Measurements from ENCODE around the gene SUPV3L1. TPM values are rescaled to one million over a fixed set of nuclear protein-coding genes. Genes with fewer than 3 reads are reported as not detected.

The SUPV3L1 gene
- polyA plus RNA-seq, 6 donors from 2014 or later, result 15.4 to 26.3 (median 21.5) TPM

DNA sequence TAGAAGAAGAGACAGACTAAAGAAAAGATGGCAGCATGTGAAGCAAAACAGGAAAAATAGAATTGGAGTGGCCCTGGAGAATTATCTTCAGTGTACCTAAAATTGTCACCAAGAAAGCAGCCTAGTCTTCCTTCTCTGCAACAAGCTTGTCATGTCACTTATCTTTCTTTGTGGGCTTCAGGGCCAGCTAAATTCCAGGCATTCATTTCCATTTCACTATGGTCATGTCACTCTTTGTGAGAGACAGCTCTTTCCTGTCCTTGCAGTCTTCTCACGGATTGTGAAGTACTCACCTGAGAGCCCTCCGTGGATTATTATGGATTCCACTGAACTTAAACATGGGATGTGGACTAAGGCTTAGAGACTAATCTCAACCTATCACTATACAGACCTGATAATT, 31.1 kb downstream of the SUPV3L1 start:
- Mint-ChIP-seq H3K9me3 (peaks cover 0 to 5% (median 3%) of the 10 kb centered on the region in 7 donors), H3K36me3 (peaks cover 9 to 13% of the 10 kb centered on the region in 2 donors), H3K27me3 (peaks cover 3 to 8% (median 7%) of the 10 kb centered on the region in 3 donors), H3K27ac (no peak overlapping the region), H3K4me3 (no peak overlapping the region), H3K4me1 (peaks cover 0 to 10% (median 4%) of the 10 kb centered on the region in 3 donors)
- ATAC-seq (ENCODE audit: low read depth in 2 of 2) (no peak), DNase-seq (no peak)

DNA sequence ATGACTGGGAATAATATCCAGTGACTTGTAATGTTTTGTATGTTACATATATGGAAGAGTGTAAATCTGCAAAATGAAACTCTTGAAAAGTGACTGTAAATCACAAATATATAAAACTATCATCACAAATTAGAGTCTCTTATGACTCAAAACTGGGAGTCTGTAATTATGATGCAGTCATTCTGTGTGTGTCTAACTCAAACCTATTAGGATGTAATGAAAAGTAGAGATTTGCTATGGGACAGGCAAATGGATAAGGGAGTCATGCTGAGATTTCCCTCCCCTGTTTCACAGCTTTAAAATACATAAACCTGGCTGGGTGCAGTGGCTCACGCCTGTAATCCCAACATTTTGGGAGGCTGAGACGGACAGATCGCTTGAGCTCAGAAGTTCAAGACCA, 31.5 kb downstream of the SUPV3L1 start:
- no peak for ATAC-seq (ENCODE audit: low read depth in 2 of 2)
- H3K4me1 Mint-ChIP-seq, result peaks cover 0 to 10% (median 4%) of the 10 kb centered on the region in 3 donors
- peaks cover 3 to 10% (median 7%) of the 10 kb centered on the region in 3 donors for H3K27me3 Mint-ChIP-seq
- no peak overlapping the region for H3K4me3 Mint-ChIP-seq
- H3K36me3 Mint-ChIP-seq, result peaks cover 9 to 13% of the 10 kb centered on the region in 2 donors
- H3K9me3 Mint-ChIP-seq, result peaks cover 0 to 5% (median 3%) of the 10 kb centered on the region in 7 donors
- no peak overlapping the region for H3K27ac Mint-ChIP-seq
- DNase-seq, result no peak

DNA sequence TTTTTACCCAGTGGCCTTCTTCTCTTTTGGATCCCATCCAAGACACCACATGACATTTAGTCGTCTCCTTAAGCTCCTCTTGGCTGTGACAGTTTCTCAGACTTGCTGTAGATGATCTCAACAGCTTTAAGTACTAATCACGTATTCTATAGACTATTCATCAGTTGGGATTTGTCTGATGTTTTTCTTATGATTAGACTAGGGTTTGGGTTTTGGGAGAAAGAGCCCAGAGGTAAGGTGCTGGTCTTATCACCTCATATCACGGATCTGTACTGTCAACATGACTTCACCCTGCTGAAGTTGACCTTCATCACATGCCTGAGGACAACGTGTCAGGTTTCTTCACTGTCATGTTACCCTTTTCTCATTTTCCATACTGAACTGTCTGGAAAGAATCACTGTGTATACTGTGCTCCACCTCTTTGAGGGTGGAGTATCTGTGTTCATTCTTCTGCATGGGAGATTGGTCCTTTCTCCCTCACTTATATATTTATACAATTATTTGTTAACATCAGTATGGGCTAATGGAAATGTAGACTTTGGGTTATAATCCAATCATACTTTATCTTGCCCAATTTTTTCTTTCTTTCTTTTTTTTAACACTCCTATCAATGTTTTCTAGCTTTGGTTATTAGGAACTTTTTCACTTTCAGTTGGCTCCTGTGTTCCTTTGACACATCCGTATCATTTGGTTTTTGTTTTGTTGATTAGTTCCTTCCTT, 33.7 kb downstream of the SUPV3L1 start:
- DNase-seq, result no peak
- Mint-ChIP-seq H3K36me3 (peaks cover 0 to 3% of the 10 kb centered on the region in 2 donors), H3K4me1 (peaks cover 0 to 10% (median 4%) of the 10 kb centered on the region in 3 donors), H3K27me3 (peaks cover 3 to 12% (median 10%) of the 10 kb centered on the region in 3 donors), H3K27ac (no peak overlapping the region), H3K4me3 (no peak overlapping the region), H3K9me3 (peaks cover 0 to 5% (median 3%) of the 10 kb centered on the region in 7 donors)
- ATAC-seq (ENCODE audit: low read depth in 2 of 2), result no peak

DNA sequence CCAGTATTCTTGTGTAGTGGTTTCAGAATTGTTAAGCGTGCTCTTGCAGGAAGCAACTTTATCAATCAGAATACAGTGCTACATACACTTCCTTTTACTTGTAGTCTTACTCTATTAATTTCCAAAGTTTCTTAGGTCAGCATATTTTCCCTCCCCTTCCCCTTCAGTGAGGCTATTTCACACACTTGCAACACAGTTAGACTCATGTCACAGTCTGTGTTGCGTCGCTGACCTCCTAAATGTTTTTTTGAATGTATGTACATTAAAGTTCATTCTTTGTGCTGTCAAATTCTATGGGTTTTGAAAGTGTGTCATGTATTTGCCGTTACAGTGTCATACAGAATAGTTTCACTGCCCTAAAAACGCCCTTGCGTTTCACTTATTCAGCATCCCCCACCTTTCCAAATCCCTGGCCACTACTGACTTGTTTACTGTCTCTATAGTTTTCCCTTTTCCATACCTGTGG, 34.7 kb downstream of the SUPV3L1 start:
- no peak overlapping the region for H3K4me3 Mint-ChIP-seq
- H3K4me1 Mint-ChIP-seq, result peaks cover 0 to 10% (median 4%) of the 10 kb centered on the region in 3 donors
- no peak for ATAC-seq (ENCODE audit: low read depth in 2 of 2)
- no peaks in the 10 kb centered on the region for H3K36me3 Mint-ChIP-seq
- no peak for DNase-seq
- peaks cover 0 to 5% (median 3%) of the 10 kb centered on the region in 7 donors for H3K9me3 Mint-ChIP-seq
- H3K27ac Mint-ChIP-seq, result no peak overlapping the region
- peaks cover 3 to 12% (median 10%) of the 10 kb centered on the region in 3 donors for H3K27me3 Mint-ChIP-seq

DNA sequence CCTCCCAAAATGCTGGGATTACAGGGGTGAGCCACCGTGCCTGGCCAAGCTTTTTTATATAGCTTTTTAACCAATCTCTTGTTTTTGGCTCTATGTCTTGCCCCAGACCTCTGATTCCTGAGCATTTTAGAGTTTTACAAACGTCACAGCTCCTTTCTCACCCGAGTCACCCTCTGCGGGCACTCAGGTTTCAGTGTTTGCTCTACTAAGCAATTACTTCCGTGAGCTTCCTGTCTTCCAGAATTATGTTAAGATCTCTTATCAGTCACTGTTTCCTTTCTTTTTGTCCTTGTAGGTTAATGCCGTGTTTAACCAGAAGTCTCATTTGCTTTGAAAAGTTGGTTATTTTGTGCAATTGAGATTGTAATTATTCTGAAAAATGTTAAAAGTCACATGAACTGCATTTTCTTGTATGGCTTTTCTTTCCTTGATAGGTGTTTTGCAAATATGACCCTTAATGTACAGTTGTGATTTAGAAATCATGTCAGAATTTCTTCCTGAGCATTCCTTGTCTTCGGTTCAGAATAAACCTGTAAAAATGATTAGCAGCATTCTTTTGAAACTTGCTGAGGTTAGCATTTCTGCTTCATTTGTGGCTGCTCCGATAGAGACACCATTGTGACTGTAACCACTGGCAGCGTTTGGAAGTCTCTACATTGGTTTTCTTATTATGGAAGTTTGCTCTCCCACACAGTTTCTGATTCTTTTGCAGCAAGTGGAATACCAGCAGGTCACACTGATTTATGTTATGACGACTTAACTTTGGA, 35.6 kb downstream of the SUPV3L1 start:
- Mint-ChIP-seq H3K9me3 (peaks cover 0 to 5% (median 3%) of the 10 kb centered on the region in 7 donors), H3K27me3 (peaks cover 3 to 12% (median 10%) of the 10 kb centered on the region in 3 donors), H3K27ac (peak overlapping the region in 2 of 6 donors; percentile 8 to 12), H3K36me3 (no peaks in the 10 kb centered on the region), H3K4me1 (peaks cover 0 to 10% (median 4%) of the 10 kb centered on the region in 3 donors), H3K4me3 (no peak overlapping the region)
- ATAC-seq (ENCODE audit: low read depth in 2 of 2) (no peak), DNase-seq (no peak)

DNA sequence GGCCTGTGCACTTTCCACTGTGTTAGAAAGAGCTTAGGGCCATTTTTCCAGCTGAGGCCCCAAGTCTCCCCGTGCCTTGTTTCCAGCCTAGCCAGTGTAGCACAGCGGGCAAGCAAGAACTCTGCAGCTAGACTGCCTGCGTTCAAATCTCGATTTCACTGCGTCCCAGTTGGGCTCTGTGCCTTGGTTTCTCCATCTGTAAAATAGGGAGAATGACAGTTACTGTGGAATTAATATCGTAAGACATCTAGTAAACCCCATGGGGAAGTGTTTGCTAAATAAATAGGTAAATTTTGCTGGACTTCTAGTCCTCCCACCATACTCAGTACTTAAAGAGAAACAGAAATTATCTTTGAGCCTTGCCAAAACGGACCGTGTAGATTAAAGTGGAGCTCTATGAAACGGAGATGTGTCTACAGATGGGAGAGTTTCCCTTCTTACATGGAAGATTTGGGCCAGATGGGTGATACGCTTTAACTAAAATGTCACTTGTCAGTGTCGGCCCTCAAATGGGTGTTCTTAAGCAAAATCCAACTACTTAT, 36.6 kb downstream of the SUPV3L1 start:
- Mint-ChIP-seq H3K27ac (no peak overlapping the region), H3K36me3 (no peaks in the 10 kb centered on the region), H3K4me3 (no peak overlapping the region), H3K27me3 (peaks cover 3 to 12% (median 10%) of the 10 kb centered on the region in 3 donors), H3K4me1 (peaks cover 0 to 10% (median 4%) of the 10 kb centered on the region in 3 donors), H3K9me3 (peaks cover 0 to 5% (median 3%) of the 10 kb centered on the region in 7 donors)
- no peak for ATAC-seq (ENCODE audit: low read depth in 2 of 2)
- no peak for DNase-seq

DNA sequence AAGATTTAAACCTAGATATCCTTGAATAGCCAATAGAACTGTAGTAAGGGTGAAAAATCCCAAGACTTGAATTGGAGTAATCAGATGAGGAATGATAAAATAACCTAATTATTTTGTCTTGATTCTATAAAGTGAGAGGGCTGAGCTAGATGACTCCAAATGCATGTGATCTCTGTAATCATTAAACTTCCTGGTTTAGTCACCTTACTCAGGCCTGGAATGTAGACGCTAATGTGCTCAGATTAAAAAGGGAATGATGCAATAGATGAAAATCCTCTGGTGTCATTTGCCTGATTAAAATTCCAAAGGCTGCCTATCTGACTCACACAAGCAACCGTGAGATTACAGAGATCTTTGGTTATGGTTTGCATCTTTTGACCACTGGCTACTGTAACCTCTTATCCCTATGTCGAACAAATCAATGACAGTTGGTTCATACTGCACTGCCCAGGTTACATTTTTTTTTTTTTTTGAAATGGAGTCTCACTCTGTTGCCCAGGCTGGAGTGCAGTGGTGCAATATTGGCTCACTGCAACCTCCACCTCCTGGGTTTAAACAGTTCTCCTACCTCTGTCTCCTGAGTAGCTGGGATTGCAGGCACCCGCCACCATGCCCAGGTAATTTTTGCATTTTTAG, 37.2 kb downstream of the SUPV3L1 start:
- Mint-ChIP-seq H3K4me1 (peaks cover 0 to 10% (median 6%) of the 10 kb centered on the region in 3 donors), H3K9me3 (peaks cover 0 to 5% (median 3%) of the 10 kb centered on the region in 7 donors), H3K27ac (no peak overlapping the region), H3K36me3 (no peaks in the 10 kb centered on the region), H3K27me3 (peaks cover 3 to 12% (median 10%) of the 10 kb centered on the region in 3 donors), H3K4me3 (no peak overlapping the region)
- ATAC-seq (ENCODE audit: low read depth in 2 of 2), result no peak
- no peak for DNase-seq

DNA sequence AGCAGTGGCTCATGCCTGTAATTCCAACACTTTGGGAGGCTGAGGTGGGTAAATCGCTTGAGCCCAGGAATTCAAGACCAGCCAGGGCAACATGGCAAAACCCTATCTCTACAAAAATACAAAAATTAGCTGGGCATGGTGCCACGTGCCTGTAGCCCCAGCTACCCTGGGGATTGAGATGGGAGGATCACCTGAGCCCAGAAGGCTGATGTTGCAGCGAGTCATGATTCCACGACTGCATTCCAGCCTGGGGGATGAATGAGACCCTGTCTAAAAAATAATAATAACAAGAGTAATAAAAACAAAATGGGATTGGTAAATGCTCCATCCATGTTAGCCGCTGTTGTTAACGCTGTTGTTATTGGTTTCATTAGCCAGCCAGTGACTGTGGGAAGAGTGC, 38.8 kb downstream of the SUPV3L1 start:
- DNase-seq (no peak), ATAC-seq (ENCODE audit: low read depth in 2 of 2) (no peak)
- H3K4me3 Mint-ChIP-seq, result no peak overlapping the region
- H3K36me3 Mint-ChIP-seq, result no peaks in the 10 kb centered on the region
- H3K4me1 Mint-ChIP-seq, result peaks cover 7 to 16% (median 16%) of the 10 kb centered on the region in 3 donors
- H3K27ac Mint-ChIP-seq, result no peak overlapping the region
- H3K27me3 Mint-ChIP-seq, result peaks cover 3 to 12% (median 10%) of the 10 kb centered on the region in 3 donors
- H3K9me3 Mint-ChIP-seq, result peaks cover 0 to 5% (median 3%) of the 10 kb centered on the region in 7 donors

DNA sequence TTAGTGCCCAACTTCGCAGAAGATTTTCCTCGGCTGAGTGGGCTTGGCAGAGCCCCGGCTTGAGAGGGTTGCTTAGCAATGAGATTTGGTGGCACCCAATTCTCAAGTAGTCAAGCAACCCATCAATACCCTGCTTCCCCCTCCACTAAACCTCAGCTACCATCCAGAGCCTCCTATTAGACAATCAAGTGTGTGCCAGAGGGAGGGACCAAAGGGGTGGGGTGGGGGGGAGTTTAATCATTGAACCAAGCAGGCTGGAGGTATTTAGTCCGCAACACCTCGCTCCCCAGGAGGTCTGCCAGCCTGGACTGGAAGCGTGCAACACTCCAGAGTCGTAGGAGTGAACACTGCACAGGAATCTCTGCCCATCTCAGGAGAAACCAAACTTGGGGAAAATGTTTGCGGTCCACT, 40.0 kb downstream of the SUPV3L1 start, which contains the start of gene HKDC1:
Gene HKDC1 (plus strand): TSS at position 292 of the 411 bp plus-strand sequence. CDS start 104 bp downstream, at position 396.
- Mint-ChIP-seq H3K27me3 (peaks cover 0 to 12% (median 10%) of the 10 kb centered on the region in 3 donors), H3K4me1 (peaks cover 7 to 16% (median 16%) of the 10 kb centered on the region in 3 donors), H3K27ac (peak within 1 kb of the TSS in 1 of 6 donors; percentile 27), H3K36me3 (no peaks in the 10 kb centered on the region), H3K9me3 (peaks cover 0 to 5% (median 0%) of the 10 kb centered on the region in 7 donors), H3K4me3 (no peak within 1 kb of the TSS)
- ATAC-seq (ENCODE audit: low read depth in 2 of 2) (no peak), DNase-seq (no peak)

DNA sequence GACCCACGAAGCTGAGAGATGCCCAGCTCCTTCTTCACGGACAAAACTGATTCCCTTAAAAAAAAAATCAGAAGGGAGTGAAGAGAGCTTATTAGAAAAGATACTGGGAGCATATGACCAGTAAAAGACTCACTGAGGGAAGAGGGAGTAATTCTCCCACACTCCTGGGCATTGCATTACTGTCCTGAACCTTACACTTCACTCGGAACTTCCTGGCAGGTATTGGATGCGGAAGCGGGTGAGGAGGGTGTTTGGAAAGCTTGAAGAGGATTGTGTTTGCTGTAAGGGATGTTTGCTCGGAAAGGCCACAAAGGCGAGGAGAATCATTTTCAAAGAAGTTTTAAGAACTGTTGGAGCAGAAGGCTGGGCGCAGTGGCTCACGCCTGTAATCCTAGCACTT, 40.5 kb downstream of the SUPV3L1 start:
- no peak for ATAC-seq (ENCODE audit: low read depth in 2 of 2)
- H3K9me3 Mint-ChIP-seq, result peaks cover 0 to 1% (median 0%) of the 10 kb centered on the region in 7 donors

DNA sequence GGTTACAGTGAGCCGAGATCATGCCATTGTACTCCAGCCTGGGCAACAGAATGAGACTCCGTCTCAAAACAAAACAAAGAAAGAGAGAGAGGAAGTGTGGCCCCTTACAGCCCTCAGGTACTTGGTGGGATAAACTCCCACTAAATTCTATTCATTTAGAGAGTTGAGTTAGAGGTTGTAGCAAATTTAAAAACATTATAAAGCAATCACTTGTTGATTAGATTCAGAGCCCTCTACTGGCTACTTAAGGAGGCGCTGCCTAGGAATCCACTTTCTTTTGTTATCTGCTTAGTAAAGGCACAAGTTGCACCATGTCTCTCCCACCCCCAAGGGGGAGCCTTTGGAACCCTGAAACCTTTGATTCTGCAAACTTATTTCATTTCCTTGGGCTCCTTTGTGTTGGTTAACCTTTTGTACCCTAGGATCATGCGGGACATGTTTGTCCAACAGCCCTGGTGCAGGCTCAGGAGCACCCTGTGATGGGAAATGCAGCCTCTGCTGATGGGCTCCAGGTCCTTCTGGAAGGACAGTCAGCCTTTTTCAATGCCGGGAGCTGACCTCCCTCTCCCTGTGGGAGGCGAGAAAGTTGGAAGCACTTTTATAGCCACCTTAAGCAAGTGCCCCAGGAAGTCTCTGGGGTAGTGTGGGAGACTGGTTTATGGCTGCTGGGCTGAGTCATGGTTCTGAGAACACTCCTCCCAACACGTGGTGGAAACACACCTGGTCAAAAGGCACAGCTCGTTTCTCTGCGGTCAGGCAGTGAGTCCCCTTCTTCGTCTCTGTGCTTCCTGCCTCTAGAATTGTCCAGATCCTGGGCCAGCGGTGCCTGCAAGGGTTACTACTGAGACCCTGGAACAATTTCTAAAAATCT, 42.4 kb downstream of the SUPV3L1 start:
- Mint-ChIP-seq H3K9me3 (no peaks in the 10 kb centered on the region), H3K4me3 (peak overlapping the region in 3 of 8 donors; percentile 5 to 69 (median 35)), H3K36me3 (no peaks in the 10 kb centered on the region), H3K4me1 (peaks cover 6 to 12% (median 8%) of the 10 kb centered on the region in 3 donors), H3K27ac (peak overlapping the region in 1 of 6 donors; percentile 48), H3K27me3 (peaks cover 0 to 5% (median 0%) of the 10 kb centered on the region in 3 donors)
- ATAC-seq (ENCODE audit: low read depth in 2 of 2) (peak; percentile 66 to 72), DNase-seq (peak; percentile 27)

More for the DNA sequence above, 40.5 kb downstream of the SUPV3L1 start:
- H3K4me1 Mint-ChIP-seq, result peaks cover 7 to 14% (median 12%) of the 10 kb centered on the region in 3 donors
- H3K36me3 Mint-ChIP-seq, result no peaks in the 10 kb centered on the region
- H3K4me3 Mint-ChIP-seq, result no peak overlapping the region
- DNase-seq, result no peak
- H3K27ac Mint-ChIP-seq, result peak overlapping the region in 1 of 6 donors; percentile 27
- H3K27me3 Mint-ChIP-seq, result peaks cover 0 to 10% (median 8%) of the 10 kb centered on the region in 3 donors

DNA sequence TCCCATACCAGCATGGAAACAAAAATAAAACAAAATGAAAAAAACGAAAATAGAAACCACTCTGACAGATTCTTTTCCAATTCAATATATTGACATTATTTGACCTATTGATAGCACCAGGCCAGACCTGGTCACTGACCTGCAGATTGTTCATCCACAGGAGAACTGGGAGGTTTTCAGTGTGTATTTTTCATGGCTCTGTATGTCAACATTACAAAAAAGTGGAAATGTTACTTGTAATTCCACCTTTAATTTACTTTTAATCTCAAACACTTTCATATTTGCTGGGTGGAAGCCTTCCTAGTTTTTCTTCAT, 43.0 kb downstream of the SUPV3L1 start:
- no peak for DNase-seq
- Mint-ChIP-seq H3K4me1 (peaks cover 6 to 14% (median 11%) of the 10 kb centered on the region in 3 donors), H3K27me3 (peaks cover 0 to 1% (median 0%) of the 10 kb centered on the region in 3 donors), H3K27ac (peak overlapping the region in 1 of 6 donors; percentile 48), H3K9me3 (no peaks in the 10 kb centered on the region), H3K36me3 (no peaks in the 10 kb centered on the region), H3K4me3 (peak overlapping the region in 3 of 8 donors; percentile 5 to 69 (median 35))
- no peak for ATAC-seq (ENCODE audit: low read depth in 2 of 2)

Data from naive B cell (primary cell).